ENCODE data around the gene SPATA6L.

The SPATA6L gene

DNA sequence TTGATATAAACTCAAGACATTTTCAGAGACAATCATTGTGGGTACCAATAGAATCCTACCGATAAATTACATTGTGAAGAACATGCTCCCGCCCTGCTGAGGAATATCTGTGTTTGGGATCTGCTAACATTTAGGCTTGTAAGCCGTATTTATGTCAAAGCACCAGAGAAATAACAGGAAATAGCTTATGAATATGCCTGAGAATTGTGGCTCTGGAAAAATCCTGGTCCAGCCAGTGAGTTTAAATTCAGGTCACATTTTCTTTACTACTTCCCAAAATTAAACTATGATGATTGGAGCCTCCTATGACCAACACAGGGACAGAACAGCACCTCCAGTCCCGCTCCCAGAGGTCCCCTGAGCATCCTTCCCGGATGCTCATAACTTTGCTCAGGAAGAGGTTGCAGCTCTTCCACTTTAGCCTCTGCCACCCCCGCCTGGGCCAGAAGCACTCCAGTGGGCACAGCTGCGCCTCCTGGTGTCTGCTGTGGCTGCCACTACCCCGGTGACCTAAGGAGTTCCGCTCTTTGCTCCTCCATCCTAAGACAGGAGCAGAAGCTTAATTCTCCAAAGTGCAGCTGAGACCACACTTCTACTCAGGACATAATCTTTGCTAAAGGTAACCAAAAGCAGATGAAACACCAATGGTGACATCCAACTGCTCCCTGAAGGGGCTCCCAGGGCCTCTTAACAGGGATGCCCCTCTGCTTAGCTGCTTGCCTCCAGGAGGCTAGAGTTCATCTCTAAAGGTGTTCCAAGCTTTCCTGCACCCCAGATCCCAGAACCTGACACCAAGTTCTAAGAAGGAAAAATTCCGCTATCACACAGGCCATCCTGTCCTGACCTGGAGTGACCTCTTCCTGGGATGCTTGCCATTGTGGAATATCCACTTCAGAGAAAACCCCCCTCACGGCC is 117.2 kb downstream of the SPATA6L start:
- DNase-seq: no peak

Measured in NCI-H1105 treated with DMSO at 0.1 percent for 48 hours (cell line).